Measurements from ENCODE around the gene TMEM63B.
"Not testable (repeated sequence)": the region's sequence is repeated elsewhere in the genome, so short reads cannot be mapped to it uniquely, and the experiment has no call there.

The TMEM63B gene

DNA sequence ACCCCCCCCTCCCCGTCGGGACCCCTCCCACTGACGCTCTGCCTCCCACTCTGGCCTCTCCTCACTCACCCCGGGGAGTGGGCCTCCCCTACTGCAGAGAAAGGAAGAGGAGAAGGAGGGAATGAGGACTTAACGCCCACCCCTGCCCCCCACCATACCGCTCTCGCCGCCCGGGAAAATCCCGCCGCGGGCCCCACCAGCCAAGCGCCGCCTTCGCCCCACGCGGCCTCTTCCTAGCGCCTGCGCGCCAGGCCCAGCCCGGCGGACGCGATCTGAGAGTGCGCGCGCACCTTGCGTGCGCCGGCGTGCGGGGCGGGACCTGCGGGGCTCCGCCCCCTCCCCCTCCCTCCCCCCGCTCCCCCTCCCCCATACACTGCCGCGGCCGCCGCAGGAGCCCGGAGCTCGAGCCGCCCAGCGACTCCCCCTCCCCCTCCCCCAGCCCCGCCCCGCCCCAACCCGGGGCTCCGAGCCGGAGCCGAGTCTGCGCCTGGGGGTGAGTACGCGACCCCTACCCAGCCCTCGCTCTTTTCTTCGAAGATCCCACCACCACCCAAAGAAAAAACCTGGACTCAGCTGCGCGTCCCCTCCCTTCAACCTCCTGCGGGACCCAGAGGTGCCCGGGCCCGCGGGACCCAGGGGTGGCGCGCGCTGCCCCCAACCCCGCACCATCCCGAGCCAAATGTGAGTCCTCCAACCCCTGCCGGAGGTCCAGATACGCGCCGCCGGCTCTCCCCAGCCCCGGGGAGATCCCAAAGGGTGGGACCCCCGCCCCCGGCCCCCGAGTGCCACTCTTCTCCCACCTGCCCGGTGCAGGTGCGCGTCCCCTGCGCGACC is at the start of gene TMEM63B, which contains the start of gene MRPL14:
TSS of gene TMEM63B (plus strand) at position 369 of the 834 bp plus-strand sequence. CDS start 7,031 bp downstream, outside the sequence.
TSS of gene MRPL14 (minus strand) at position 267 of the 834 bp plus-strand sequence. CDS start 10,841 bp downstream, outside the sequence.
- peak; percentile 94 for DNase-seq

DNA sequence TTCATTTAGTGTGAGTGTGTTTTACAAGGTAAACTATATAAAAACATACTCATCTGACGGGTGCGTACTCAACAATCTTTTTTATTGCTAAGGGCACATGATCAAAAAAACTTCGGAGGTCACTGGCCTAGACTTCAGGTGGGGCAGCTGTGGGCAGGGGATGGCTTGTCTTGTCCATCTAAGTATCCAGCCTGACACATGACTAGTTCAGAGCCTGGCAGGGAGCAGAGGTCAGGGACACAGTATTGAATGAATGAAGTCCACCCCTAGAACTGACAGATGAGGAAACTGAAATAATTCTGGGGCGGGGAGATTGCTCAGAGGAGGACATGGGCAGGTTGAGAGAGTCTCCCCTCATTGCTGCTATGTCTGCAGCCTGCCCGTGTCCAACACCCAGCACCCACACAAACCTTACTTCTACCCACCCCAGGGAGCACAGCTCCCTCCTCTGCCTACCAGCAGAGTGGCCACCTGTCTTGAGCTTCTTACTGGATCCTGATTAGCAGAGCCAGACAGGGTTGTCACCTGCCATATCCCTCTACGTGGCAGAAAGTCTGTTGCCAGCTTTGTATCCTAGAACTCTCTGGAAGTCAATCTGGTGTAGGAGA is 49.0 kb upstream of the TMEM63B start:
- no peak for DNase-seq

DNA sequence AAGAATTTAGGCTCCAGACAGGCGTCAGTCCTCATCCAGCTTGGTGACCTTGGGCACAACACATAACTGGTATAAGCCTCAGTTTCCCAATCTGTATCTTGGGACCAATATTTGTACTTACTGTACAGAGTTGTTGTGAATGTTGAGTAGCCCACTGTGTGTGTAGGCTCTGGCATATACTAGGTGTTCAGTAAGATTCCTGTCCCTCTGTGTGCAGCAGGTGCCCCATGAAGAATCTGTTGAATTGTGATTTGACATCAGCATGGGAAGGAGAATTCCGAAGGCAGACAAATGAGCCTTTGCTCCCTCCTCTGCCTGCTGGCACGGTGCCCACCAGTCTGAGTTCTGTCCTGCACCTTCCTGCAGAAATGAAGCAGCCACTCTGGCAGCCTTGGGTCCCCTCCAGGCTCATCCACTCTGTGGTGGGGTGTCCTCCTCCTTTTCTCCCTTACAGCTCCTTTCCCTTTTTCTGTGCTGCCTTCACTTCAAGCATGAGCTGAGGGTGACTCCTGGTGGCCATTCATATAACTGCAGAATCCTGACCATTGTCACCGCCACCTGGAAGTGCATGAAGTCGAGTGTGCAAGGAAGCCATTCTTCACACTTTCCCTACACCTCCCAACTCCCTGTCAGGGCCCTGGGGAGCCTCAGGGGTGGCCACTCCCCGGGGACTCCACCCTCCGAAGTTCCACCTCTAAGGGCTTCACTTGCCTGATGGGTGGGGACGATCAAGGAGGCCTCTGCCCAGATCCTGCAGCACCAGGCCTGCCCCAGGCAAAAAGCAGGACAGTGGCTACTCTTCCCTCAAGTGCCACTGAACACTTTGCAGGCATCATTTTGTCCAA is 48.3 kb upstream of the TMEM63B start:
- DNase-seq, result no peak

DNA sequence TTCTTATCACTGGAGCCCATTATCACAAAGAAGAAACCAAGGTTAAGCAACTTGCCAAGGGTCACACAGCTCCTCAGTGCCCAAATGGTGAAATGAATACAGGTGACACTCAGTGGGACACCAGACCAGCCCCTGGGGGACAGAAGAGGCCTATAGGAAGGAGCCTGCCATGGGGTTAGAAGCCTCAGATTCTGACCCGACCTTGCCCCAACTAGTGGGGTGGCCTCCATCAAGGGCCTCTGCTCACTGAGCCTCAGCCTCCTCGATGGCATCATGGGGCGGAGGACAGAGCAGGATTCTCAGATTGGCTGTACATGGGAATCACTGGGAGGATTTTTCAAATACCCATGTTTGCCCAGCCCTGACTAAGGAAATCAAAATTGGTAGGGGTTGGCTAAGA is 47.7 kb upstream of the TMEM63B start:
- DNase-seq, result no peak

DNA sequence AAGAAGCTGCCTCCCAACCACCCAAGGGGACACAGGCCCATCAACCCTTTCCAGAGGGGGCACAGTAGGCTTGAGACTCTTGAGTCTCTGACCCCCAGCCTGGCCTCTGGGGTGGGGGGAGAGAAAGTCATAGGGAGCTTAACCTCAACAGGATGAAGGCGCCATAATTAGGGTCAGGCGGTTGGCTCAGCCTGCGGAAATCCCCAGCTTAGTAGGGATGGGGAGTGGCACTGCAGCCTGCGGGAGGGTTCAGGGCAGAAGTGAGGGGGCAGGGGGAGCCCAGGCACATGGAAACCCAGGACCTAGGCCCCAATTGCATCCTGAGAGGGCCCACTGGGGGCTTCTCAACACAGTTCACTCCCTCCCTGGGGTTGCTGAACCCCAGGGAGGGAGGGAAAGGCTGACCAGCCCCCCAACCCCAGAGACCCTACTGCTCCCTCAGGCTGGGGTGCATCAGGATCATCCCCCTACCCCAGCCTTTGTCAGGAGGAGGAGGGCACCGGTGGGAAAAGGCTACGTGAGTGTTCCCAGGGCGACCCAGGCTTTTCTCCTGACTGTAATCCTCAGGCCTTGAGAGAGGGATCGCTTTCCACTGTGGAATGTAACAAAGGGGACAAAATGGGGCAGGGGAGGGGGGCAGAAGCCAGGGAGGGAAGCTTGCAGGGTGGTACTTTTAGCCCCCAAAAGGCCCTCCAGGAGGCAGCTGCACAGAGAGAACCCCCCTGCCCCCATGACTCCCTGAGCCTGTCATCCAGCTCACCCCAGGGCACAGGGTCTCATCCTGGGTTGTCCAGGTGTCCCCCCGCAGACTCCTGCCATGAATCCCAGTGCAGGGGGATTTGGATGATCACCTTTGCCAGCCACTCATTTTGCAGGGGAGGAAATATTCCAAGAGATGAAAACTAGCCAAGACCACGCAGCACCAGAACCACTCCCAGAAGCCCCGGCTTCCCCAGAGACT is 46.5 kb upstream of the TMEM63B start:
- DNase-seq, result no peak

DNA sequence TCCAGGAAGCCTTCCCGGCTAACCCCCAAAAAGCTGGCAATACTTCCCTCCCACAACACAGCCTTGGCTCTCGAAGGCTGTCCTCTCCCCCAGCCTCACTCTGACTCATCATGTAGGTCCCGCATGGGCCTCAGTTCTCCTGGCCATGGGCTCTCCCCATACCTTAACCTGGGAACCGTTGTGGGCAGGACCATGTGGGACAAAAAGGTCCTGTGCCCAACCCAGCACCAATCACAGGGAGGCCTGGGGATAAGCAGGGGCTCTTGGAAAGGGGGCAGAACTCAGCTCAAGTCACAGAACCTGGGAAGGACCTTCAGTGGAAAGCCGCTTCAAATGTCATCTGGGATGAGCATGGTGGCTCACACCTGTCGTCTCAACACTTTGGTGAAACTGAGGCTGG is 45.6 kb upstream of the TMEM63B start:
- DNase-seq, result no peak

DNA sequence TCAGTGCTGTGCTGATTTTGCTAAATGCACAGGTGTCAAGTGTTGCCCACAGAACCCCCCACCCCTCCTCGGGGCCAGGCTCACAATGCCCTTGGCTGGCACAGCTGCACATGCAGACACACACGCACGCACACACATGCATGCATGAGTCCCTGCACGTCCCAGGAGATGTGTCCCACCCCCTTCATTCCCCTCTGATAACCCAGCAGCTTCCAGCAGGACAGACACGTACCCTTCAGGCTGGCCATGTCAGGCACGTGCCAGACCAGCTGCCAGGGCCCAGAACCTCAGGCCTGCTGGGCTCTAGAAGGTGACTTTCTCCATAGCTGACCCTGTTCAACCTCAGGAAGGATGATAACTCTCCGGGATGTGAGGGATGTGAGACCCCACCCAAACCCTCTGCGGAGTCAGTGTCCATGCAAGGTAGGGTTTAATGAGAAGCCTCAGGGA is 44.5 kb upstream of the TMEM63B start:
- DNase-seq, result no peak

DNA sequence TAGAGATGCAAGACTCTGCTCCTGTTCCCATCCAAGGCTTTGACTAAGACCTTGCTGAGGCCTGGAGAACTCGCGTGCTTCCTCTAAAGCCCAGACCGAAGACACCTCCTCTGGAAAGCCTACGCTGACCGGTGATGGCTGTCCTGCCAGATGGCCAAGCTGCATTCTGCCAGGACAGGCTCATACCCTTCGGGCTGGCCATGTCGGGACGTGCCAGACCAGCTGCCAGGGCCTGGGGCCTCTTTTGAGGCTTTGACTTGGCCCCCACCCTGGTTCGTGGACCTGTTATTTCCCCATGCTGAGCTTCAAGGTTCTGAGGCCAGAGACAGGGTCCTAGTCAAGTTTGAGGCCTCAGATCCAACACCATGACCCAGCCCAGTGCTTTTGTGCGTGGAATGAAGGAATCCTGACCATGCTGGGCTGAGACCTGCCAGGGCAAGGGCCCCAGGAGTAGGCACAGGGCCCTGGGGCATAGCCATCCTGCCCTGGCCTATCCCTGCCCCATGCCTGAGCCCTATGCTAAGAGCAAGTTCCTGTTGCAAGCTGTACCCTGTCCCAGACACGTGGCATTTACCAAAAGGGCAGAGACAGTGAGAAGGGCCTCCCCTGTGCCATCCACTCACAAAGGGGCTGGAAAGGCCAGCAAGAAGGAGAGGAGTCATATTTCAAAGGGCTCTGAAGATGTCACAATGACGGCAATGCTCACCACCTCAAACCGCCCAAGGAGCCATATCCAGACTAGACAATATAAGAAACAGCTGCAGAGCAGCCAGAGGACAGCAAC is 42.9 kb upstream of the TMEM63B start:
- peak; percentile 70 for DNase-seq

DNA sequence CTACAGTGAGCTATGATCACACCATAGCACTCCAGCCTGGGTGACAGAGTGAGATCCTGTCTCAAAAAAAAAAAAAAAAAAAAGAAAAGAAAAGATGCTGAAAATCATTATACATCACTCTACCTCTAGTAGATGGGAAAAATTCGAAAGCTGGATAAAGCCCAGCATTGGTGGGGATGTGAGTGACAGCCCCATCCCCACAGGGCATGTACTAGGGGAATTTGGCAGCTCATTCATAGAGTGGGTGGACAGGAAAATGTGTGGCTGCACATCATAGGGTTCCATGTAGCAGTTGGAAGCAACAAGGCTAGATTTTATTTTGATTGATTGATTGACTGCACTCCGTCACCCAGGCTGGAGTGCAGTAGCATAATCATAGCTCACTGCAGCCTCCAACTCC is 42.1 kb upstream of the TMEM63B start:
- no peak for DNase-seq

DNA sequence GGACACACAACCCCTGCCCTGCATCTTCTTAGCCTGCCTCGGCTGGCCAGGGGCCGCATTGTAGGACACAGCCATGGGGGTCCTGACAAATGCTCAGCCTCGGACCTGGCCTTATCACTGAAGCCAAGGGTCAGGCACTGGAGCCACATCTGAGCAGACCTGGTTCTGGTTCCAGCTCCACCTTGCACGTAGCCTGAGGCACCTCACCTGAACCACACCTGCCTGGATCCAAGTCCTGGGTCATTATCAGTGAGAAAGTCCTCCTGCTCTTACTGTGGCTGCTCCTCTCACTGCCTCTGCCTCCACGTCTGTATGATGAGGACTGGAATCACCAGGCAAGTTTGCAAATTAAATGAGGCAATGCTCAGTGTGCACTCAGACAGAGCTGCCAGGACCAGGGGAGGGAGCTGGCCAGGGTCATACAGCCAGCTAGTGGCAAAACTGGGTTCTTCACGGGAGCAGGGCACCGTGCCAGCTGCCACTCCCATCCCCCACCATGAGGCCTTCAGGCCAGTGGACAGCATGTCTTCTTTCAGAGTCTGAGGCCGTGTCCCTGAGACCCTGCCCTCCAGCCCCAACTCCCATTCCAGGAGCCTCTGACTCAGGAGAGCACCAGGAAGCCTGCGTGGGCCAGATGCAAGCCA is 40.3 kb upstream of the TMEM63B start:
- DNase-seq, result peak; percentile 58

DNA sequence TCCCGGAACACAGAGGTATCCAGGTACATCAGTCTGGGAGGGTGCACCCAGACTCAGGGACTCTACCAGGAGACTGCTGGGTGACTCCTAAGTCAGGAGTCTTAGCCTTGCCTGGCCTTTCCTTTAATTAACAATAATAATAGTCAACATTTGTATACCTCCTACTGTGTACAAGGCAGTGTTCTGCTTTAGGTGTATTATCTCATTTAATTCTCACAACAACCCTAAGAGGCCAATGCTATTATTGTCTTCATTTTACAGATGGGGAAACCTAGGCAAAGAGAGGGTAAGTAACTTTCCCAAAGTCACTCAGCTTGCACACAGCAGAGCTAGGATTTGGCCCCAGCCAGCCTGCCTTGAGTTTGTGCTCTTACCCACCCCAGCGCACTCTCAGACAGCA is 39.7 kb upstream of the TMEM63B start:
- DNase-seq, result no peak

DNA sequence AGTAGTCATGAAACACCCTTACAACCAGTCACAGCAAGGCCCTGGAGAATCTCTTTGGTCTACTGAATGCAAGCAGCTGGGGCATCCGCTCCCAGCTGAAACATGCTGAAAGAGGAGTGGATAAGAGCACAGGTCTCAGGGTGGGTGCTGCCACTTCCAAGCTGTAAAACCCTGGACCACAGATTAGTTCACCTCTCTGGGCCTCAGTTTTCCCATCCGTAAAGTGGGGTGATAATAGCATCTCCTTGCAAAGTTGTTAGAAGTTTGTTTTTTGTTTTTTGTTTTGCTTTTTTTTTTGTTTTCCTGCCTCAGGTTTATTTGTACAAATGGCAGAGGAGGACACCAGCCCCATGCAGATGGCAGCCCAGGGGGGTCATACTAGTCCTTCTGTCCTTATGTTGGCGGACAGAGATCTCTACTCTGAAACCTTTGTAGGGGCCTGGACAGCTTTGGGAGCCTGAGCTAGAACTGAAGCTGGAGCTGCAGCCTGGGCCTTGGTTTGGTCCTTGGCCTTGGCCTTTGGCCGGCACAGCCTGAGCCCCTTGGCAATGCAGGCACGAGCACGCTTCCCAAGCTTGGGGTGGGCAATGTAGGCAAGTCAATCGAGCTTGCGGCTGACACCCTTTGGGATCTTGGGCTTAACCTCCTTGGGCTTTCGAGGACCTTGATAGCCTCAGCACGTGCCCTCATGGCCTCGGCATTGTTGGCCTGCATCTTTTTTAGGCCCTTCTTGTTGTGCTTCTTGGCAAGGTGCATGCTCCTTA is 38.3 kb upstream of the TMEM63B start:
- no peak for DNase-seq

DNA sequence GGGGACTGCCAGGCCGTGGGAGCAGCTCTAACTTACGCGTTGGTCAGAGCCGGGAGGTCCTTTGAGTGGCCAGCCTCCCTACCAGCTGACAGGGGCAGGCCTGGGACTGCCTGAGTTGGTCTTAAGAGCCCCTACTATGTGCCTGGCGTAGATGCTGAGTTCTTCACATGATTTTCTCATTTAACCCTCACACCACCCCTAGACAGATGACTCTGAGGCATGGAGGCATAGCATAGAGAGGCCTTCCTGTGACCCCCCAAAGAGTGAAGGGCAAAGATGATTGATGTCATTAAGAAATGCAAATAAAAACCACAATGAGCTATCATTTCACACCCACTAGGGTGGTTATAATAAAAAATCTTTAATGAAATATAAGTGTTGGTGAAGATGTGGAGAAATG is 36.9 kb upstream of the TMEM63B start:
- DNase-seq, result no peak

DNA sequence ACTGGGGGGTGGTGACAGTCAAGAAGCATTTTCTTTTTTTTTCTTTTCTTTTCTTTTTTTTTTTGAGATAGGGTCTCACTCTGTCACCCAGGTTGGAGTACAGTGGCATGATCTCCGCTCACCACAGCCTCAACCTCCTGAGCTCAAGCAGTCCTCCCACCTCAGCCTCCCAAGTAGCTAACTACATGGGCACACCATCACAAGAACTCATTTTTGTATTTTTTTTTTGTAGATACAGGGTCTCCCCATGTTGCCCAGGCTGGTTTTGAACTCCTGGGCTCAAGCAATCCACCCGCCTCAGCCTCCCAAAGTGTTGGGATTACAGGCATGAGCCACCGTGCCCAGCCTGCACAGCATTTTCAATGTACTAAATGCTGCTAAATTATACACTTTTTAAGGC is 36.0 kb upstream of the TMEM63B start:
- DNase-seq, result not testable (repeated sequence)

DNA sequence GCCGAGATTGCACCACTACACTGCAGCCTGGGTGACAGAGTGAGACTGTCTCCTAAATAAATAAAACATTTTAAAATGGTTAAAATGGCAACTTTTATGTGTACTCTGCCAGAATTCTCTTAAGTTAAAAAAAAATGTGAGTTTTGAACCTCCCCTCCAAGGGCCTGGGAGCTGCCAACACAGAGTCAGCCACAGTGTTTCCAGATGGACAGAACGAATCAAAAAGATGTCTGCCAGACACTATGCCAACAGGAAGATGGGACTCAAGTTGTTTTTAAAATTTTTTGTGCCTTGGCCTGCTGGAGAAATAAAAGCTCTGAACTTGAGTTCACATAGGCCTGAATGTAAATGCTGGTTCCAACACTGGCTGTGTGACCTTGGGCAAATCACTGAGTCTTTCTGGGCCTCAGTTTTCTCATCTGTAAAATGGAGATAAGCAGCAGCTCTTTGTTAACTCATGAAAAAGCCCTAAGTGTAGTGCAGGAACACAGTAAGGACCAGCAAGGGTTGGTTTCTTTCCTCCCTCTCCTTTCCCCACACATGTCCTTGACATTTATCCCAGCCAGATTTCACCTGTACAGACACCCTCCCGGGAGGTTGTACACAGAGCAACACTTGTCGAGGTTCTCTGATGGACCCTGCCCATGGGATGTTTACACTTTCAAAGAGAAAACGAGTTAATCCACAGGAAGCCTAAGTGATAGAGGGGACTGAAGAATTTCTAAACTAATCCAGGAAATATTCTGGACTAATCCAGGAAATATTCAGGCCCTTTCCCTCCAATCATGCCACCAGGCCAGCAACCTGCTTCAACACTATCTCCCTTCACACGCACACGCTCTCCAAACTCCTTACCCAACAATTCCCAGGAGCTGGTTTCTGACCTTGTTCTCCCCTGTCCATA is 35.1 kb upstream of the TMEM63B start:
- DNase-seq, result no peak

DNA sequence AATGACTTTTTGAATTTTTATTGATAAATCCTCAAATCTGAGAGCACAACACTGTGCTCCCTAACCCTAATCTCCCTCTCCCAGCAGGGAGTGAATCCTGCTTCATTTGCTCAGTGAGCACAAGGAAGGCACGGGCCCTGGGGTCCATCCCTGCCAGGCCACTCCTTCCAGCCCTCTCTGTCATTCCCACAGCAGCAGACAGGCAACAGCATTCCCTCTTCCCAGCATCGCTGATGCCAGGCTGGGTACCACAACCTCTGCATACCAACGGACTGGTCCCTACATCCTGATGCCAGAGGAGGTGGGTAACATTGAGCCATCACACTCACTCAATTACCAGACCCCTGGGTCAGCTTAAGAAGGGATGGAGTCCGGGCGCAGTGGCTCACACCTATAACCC is 34.3 kb upstream of the TMEM63B start:
- DNase-seq, result no peak

DNA sequence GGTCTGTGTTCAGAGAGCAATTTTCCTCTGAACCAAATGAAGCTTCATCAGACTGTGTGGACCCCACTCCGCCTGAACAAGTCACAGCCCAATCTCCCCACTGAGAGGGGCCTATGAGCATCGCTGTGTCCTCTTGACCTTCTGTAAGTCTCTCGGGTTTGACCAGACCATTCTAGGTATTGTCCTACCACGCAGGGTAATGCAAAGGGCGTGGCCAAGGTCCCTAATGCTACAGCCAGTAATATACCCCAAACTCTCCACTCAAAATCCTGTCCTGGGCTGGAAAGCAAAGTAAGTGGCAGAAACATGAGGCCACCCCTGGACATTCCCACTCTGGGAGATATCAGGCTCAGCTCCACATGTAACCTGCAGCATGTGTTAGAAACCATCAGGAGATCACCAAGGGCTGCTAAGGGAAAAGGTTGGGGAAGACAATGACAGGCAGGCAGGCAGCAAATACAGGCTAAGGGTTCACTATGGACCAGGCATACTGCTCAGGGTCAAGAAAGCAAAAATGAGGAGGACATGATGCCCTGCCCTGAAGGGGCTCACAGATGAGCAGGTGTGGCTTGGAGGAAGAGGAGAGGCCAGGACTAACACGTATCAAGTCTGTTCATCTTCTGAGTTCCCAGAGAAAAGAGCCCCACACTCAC is 33.5 kb upstream of the TMEM63B start:
- no peak for DNase-seq

Measured in DMS53 (cell line).